Measurements from ENCODE around the gene ATF7IP2.
A peak's percentile ranks its signal among the peaks of the same experiment; 100 is the strongest.
"Not testable (repeated sequence)": the region's sequence is repeated elsewhere in the genome, so short reads cannot be mapped to it uniquely, and the experiment has no call there.

The ATF7IP2 gene, protein sequence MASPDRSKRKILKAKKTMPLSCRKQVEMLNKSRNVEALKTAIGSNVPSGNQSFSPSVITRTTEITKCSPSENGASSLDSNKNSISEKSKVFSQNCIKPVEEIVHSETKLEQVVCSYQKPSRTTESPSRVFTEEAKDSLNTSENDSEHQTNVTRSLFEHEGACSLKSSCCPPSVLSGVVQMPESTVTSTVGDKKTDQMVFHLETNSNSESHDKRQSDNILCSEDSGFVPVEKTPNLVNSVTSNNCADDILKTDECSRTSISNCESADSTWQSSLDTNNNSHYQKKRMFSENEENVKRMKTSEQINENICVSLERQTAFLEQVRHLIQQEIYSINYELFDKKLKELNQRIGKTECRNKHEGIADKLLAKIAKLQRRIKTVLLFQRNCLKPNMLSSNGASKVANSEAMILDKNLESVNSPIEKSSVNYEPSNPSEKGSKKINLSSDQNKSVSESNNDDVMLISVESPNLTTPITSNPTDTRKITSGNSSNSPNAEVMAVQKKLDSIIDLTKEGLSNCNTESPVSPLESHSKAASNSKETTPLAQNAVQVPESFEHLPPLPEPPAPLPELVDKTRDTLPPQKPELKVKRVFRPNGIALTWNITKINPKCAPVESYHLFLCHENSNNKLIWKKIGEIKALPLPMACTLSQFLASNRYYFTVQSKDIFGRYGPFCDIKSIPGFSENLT

DNA sequence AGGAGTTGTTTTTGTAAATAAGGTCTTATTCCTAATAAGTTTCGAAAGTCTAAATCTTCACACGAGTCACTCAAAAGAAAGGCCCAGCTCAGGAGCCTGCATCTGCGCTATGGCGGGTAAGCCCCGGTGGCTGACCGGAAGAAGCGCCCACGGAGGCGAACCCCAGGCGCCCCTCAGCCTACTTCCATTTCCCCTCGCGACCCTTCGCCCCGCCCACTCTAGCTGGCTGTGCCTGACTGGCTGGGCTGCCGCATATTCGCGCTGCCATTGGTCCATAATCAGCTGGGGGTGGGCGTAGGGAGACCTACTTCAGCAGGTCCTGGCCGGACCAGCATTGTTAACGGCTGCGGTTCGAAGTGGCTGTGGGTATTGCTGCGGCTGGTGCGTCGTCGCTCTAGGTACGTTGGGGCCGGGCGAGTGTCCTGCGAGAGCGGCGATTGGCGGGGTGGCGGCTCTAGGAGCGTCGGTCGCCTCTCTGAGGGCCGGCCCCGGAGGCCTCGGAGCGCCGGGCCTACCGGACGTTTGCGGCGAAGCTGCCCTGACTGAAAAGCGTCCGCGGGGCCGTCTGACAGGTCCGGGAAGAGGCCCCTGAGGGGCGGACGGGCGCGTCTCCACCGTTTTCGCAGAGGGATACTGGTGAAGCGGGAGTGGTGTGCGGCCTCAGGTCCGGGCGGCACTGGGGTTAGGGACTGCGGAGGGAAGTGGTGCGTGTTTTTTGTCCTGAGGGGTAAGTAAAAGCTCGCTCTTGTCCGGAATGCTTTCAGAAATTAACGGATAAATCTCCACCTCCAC, at the start of gene ATF7IP2:
Gene ATF7IP2 (plus strand): TSS at position 337 of the 792 bp plus-strand sequence. CDS start 44,560 bp downstream, outside the sequence.
- DNase-seq: peak; percentile 67

DNA sequence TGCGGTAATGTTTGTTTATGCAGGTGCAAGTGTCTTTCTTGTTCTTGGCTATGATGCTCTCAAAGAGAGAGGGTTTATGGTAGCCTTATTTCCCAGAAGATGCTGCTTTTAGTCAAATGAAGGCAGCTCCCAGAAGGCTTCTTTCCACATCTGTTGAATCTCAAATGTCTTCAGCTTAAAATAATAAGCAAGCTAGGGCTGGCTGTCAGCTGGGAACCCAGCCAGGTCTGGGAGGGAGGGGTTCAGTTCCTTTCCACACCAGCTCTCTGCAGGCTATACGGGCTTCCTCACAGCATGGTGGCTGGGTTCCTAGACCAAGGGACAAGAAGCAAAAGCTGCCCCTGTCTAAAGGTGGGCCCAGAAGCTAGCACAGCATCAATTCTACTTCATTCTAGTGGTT, 47.4 kb upstream of the ATF7IP2 start:
- DNase-seq: no peak

DNA sequence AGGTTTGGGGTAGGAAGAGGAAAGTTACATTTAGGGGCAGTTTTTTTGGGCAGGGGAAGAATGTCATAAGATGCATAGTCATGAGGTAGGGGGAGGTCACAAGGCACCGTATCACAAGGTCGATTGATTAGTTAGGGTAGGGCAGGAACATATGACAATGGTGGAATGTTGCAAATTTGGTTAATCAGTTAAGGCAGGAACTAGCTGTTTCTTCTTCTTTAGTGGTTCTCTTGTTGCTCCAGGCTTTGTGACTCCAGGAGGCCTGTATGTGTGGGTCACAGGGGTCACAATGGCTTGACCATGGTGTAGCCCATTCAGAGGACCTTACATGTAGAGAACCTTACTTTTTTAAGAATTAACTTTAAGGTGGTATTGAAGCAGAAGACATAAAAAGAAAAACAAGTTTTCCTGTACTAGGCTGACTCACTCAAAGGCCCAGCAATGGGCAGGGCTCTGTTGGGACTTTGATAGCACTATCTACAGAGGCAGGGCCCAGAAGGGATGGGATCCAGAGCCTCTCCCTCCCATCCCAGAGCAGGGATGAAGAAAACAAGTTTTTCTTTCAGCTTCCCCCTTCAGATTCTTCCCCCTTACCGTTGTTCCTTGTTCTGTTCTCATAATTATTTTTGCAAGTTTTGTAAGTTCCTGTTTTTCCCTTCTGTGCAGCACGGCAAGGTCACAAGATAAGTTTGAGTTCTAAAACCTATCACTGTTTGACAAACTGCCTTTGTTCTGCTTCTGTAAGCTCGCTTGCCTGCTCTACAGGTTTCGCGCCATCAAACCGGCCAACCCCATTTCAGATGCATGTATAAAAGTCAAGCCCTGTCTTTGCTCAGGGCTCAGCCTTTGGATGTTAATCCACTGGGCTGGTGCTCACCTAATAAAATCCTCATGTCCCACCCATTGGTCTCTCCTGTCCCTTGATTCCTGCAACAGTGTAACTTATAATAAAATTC, 45.8 kb upstream of the ATF7IP2 start:
- no peak for DNase-seq

DNA sequence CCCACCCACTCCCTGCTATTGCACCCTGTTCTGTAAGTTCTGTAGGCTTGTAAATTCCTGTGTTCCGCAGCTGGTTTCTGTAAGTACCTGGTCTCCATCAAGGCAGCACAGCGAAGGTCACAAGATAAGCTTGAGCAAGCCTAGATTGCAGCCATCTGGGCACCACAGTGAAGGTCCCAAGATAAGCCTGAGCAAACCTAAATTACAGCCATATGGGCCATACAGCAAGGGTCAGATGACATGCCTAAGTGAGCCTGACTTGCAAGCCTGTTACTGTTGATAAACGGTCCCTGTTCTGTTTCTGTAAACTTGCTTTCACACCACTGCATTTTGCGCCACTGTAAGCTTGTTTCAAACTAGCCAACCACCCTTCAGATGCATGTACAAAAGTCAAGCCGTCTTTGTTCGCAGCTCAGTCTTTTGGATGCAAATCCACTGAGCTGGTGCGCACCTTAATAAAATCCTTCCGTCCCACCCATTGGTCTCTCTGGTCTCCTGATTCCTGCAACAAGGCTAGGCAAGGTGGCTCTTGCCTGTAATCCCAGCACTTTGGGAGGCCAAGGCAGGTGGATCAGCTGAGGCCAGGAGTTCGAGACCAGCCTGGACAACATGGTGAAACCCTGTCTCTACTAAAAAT, 42.6 kb upstream of the ATF7IP2 start:
- no peak for DNase-seq

DNA sequence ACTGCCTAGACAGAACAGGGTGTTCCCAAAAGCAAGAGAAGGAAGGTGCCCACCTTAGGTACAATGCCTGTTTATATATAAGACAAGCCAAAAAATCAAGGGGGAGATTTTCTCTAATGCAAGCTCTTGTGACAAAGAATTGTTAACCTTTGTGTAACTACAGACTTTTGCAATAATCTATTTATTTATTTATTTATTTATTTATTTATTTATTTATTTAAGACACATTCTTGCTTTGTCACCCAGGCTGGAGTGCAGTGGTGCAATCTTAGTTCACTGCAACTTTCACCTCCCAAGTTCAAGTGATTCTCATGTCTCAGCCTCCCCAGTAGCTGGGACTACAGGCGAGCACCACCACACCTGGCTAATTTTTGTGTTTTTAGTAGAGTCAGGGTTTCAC, 41.2 kb upstream of the ATF7IP2 start:
- not testable (repeated sequence) for DNase-seq

DNA sequence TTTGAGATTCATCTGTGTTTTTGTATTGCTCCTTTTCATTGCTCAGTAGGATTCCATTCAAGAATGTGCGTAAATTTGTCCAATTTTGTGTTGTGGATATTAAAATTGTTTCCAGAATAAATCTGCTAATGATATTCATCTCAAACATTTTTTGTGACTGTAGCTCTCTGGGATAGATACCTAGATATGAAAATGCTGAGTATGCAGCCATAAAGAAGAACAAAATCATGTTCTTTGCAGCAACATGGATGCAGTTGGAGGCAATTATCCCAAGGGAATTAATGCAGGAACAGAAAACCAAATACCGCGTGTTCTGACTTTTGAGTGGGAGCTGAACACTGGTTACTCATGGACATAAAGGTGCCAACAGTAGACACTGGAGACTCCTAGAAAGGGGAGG, 40.2 kb upstream of the ATF7IP2 start:
- DNase-seq: no peak

DNA sequence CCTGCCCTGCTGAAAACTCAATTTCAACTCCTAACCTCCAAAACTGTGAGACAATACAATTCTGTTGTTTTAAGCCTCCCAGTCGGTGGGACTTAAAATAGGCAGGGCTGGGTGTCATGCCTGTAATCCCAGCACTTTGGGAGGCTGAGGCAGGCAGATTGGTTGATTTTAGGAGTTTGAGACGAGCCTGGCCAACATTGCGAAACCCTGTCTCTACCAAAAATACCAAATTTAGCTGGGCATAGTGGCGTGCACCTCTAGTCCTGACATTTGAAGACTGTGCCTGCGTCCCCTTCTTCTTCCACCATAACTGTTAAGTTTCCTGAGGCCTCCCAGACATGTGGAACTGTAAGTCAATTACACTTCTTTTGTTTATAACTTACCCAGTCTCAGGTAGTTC, 36.0 kb upstream of the ATF7IP2 start:
- no peak for DNase-seq

DNA sequence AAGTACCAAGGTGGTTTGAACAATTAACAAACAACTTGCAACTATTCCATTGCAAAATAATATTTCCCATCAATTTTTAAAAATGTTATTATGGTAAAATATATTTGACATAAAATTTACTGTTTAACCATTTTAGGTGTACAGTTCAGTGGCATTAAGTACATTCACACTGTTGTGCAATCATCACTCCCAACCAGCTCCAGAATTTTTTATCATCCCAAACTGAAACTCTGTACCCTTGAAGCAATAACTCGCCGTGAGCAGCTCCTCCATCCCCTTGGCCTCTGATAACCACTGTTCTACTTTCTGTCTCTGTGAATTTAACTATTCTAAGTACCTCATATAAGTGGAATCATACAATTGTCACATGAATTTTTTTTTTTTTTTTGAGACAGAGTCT, 33.6 kb upstream of the ATF7IP2 start:
- no peak for DNase-seq

DNA sequence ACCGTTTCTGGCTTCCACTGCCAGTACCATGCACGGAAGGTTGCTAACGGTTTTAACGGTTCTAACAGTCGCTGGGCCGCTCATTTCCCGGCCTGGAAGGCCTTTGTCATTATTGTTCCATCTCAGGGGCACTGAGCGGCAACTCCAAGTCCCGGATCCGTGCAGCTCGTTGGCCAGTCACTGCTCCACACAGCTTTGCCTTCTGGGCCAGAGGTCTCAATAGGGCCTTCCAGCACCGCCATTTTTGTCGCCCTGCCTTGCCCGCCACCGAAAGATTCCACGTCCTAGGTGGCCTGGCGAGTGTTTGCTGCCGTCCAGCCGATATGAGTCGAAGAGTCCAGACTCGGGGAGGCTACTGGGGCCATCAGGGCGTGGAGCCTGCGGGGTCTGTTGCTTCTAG, 30.3 kb upstream of the ATF7IP2 start:
- no peak for DNase-seq

DNA sequence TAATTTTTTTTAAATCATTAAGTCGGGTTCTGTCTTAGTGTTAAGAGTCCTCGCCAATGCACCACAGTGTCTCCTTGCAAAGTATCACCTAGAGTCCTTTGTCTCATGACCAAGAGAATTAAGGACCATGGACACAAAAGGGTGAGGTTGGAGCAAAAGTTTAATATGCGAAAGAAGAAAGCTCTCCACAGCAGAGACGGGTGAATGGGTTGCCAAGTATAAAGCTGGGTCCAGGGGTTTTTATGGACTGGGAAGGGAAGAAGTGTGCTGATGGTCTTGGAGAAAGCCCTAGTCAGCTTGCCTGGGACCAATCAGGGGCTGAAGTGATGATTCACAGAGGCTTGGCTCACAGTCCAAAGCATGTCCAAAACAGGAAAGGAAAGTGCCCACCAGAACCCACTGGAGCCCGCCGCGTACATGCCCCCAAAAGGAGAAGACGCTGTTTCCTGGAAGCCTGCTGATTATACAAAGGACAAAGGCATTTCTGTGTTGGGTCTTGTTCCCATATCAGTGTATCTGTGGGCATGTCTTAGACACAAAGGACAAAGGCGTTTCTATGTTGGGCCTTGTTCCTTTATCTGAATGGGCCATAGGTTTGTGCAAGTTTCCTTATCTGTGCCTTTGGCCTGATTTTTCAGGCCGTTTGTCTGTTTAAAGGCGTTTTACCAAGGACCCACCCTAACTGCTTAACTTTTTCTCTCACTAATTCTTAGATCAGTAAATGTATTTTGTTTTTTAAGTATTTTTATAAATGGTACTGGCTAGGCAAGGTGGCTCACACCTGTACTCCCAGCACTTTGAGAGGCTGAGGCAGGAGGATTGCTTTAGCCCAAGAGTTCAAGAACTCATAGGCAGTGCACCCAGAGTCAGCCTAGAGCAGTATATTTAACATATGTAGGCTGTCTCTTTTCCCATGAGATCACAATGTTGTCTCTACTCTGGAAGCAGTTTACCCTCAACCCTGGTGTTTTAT, 28.7 kb upstream of the ATF7IP2 start:
- DNase-seq: no peak

DNA sequence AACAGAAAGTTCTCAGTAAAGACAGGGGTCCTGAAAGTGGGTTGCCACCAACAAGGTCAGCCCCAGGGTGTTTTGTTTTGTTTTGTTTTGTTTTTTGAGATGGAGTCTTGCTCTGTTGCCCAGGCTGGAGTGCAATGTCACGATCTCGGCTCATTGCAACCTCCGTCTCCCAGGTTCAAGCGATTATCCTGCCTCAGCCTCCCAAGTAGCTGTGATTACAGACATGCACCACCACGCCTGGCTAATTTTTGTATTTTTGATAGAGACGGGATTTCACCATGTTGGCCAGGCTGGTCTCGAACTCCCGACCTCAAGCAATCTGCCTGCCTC, 24.1 kb upstream of the ATF7IP2 start:
- DNase-seq: not testable (repeated sequence)

DNA sequence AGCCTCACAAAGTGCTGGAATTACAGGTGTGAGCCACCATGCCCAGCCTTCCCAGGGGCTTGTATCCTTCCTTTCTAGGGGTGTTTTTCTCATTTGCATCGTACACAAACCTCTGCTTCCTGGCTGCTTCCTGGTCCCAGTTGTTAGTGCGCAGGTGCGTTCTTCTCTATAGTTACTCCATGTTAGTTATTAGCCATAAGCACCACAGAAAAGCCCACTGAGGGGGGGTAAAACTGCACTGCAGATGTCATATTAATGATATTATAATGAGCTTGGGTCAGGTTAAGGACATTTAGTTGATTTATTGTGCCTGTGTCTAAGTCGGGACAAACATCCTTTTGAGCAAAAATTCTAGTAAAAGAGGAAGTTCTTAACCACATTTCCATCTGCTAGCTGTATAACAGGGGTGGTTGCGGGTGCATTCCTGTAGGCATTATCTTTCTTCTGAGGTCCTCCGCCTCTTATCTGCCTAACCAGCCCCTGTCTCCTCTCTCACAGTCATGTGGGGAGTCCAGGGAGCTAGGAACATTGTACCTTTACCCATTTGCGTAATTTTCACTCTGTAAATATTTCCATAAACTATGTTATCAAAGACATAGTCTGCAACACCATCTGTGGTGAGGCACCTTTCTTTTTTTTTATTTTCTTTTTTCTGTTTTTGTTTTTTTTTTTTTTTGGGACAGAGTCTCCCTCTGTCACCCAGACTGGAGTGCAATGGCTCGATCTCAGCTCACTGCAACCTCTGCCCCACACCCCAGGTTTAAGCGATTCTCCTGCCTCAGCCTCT, 23.6 kb upstream of the ATF7IP2 start:
- no peak for DNase-seq

DNA sequence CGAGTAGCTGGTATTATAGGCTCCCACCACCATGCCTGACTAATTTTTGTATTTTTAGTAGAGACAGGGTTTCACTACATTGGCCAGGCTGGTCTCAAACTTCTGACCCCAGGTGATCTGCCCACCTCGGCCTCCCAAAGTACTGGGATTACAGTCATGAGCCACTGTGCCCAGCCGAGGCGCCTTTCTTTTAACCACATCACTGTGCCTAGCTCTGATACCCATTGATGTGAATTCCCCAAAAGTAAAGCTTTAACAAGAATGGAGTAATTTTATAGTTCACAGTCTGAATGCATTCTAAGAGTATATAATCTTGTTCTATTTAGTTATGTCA, 23.0 kb upstream of the ATF7IP2 start:
- not testable (repeated sequence) for DNase-seq

DNA sequence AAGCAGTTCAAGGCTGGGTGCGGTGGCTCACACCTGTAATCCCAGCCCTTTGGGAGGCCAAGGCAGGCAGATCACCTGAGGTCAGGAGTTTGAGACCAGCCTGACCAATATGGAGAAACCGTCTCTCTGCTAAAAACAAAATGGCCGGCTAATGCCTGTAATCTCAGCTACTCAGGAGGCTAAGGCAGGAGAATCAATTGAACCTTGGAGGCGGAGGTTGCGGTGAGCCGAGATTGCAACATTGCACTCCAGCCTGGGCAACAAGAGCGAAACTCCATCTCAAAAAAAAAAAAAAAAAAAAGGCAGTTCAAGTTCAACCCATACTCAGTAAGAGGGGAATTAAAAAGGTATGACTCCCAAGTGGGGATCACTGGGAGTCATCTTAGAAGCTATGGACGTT, 19.2 kb upstream of the ATF7IP2 start:
- DNase-seq: not testable (repeated sequence)

DNA sequence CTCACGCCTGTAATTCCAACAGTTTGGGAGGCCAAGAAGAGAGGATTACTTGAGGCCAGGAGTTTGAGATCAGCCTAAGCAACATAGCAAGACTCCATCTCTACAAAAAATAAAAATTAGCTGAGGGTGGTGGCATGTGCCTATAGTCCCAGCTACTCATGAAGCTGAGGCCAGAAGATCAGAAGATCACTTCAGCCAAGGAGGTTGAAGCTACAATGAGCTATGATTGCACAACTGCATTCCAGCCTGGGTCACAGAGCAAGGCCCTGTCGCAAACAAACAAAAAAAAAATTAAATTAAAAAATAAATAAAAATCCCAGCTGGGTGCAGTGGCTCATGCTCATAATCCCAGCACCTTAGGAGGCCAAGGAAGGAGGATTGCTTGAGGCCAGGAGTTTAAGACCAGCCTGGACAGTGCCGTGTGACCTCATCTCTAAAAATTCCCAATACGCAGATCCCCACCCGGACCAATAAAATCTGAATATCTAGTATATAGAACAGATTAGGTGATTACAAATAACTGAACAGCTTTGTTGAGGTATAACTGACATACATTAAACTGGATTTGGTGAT, 18.2 kb upstream of the ATF7IP2 start:
- DNase-seq: no peak

DNA sequence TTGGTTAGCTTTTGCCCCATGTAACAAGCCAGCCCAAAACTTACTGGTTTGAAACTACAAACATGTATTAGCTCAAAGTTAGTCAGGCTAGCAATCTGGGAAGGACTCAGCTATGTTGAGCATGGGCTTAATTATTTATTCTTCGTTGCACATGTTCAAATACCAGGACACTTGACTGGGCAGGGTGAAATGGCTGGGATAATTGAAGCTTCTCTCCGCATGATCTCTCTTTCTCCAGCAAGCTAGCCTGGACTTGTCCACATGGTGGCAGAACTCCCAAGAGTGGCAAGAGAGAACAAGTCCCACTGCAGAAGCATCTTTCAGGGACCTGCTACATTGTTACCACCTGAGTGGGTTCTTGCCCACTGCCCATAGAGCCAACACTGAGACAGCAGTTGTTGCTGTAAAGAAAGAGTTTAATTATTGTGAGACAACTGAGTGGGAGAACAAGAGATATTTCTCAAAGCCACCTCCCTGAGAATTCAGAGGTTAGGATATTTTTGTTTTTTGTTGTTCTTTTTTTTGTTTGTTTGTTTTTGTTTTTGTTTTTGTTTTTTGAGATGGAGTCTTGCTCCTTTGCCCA, 16.8 kb upstream of the ATF7IP2 start:
- no peak for DNase-seq

DNA sequence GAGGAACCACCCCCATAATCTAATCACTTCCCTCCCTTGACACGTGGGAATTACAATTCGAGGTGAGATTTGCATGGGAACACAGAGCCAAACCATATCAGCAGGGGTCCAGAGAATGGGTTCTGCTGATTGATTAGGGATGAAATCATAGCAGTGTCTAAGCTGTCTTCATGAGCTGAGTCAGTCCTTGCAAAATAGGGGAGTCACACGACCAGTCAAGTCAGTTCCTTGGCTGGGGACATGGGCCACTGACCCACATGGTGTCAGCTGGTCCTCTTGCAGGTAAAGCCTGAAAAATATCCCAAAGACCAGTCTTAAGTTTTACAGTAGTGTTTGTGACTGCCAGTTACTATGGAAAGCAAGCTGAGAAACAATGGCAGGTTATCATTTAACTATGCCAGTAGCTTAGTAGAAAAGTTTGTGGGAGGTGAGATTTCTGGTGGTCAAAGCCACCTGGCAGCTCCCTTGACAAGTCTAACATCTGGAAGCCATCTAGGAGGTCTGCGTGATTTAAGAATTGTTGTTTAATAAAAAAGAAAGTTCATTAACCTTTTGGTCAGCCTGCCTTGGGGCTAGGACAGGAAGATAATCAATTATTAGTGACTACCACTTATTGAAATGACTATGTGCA, 15.7 kb upstream of the ATF7IP2 start:
- DNase-seq: no peak

DNA sequence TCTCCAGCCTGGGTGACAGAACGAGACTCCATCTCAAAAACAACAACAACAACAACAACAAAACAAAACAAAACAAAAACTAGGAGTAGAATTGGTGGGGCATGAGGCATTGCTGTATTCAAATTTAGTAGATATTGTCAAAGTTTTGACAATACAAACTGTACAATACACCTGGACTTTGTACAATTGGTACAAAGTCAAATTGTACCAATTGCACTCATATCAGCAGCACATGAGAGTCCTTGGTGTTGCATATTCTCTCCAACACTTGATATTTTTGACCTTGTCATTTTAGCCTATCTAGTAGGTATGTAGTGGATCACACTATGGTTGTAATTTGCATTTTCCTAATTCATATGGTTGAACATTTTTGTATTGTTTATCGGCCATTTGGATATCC, 14.3 kb upstream of the ATF7IP2 start:
- DNase-seq: no peak

DNA sequence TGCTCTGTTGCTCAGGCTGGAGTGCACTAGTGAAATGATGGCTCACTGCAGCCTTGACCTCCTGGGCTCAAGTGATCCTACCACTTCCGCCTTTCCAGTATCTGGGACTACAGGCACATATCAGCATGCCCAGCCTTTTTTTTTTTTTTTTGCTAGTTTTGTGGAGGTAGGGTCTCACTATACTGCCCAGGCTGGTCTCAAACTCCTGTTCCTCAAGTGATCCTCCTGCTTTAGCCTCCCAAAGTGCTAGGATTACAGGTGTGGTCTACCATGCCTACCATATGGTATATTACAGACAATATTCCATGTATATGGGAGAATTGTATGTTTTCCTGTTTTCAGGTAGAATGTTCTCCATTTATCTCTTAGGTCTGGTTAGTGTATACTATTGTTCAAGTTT, 12.3 kb upstream of the ATF7IP2 start:
- no peak for DNase-seq

All from amniotic stem cell (primary cell).